G401 (cell line): ENCODE results near the gene OR51A4. TPM values are rescaled to one million over a fixed set of nuclear protein-coding genes. Genes with fewer than 3 reads are reported as not detected.
"Not testable (repeated sequence)": the region's sequence is repeated elsewhere in the genome, so short reads cannot be mapped to it uniquely, and the experiment has no call there.

Experiments used
- DNase-seq: peaks from one replicate; pipeline ENCODE4 v3.0.0-alpha.2; 2015; ENCODE audit warnings: low spot score
- in situ Hi-C: cut with HindIII; loops from 2 replicates; pipeline ENCODE4 v1.10.0; 2016; ENCODE audit warnings: low sequenced_read_pairs, mixed read lengths
- total RNA-seq: library from RNA; depleted of rRNA; stranded (reverse); fragments of >200 nt; shearing (Covaris generic); gene quantifications from 2 replicates; pipeline ENCODE4 v1.2.3, GENCODE V29; 2014; rRNA removed

OR51A4 gene
- total RNA-seq: not detected in 2 replicates

DNA sequence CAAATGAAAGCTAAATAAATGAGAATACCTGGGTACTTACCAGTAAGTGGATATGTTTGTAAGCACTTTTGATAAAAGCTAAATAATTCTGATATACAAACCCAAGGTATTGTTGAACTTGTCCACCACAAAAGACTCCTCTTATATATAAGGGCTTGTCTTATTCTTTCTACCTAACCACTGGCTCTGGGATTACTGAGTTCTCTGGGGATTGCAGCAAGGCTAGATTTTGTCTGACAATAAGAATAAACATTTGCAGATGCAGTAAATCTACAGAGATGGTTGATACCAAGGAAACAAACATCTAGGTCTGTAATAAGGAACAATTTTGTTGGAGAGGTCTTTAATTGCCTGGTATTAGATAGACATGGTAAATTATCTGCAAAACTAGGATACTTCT, at the start of gene OR51A4:
Gene OR51A4, minus strand, starts transcription at position 101 of the 400 bp plus-strand sequence. CDS start 505 bp downstream, outside the sequence.
- in situ Hi-C loops: no loop called here
- no peak for DNase-seq

- in situ Hi-C loops: no loop called here
- DNase-seq: no peak
Observed at GRCh38 chr11:4994551-4994950, 47.1 kb upstream of the OR51A4 start, which contains the start of gene OR51L1. Gene OR51L1, plus strand, starts transcription at chr11:4994851. Its CDS starts 4,132 bp downstream, at chr11:4998983.

- in situ Hi-C loops: no loop called here
Observed at GRCh38 chr11:4991060-4991459, 43.7 kb upstream of the OR51A4 start.

GRCh38 chr11:4983841-4984240, 36.4 kb upstream of the OR51A4 start:
- DNase-seq: no peak
- in situ Hi-C loops: no loop called here

More at GRCh38 chr11:4991060-4991459, 43.7 kb upstream of the OR51A4 start:
- DNase-seq: no peak

DNA sequence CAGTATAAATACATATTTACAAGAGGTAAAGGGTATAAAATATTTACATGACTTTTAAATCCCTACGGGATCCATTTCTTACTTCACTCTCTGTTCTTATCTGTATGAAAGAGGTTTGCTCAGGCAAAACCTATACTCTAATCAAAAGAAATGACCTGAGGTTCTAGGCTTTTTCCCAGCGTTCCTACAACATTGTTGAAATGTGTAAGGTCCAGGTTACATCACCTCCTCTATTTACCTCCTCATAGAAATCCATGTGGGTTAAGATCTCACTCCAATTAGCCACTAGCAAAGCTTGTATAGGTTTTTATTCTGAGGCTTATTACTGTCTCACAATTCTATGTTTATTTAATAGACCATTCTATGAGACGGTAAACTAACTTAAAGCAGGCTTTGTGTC, 35.3 kb upstream of the OR51A4 start:
- in situ Hi-C loops: no loop called here
- no peak for DNase-seq

DNA sequence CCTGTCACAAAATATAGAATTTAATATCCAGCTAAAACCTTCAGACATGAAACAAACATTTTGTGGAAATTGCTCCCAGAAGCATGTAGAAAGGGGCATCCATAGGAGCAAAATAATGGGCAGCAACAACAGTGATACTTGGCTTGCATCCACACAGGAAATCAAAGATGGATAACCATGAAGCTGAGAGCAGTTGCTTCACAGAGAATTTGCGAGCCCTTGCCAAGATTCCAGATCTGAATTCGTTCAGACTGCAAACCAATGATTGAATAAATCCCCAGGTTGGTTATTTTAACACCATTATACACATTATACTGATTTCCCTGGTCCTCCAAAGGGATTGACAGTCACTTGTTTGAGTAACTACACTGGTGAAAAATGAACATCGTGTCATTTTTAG, 31.6 kb upstream of the OR51A4 start:
- DNase-seq: peak; percentile 38
- in situ Hi-C loops: no loop called here

DNA sequence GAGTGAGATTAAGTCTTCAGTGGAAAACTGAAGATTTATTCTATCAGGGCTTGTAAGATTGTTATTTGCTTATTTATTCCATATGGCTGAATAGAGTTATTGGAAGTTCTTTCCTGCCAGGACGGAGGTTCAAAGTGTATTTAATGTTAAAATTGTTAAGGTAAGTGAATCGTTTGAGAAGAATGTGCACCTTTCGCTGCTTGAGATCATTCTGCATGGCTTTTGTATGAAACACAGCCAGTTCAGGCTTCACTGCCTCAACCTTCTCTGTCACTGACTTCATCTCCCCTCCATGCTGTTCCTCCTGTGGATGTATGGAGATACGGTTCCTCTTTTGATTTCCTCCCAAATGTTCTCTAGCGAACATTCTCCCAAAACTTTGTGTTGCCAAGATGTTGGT, 28.0 kb upstream of the OR51A4 start:
- no peak for DNase-seq
- in situ Hi-C loops: no loop called here

- in situ Hi-C loops: no loop called here
- no peak for DNase-seq
Observed at GRCh38 chr11:4962816-4963215, 15.4 kb upstream of the OR51A4 start.

DNA sequence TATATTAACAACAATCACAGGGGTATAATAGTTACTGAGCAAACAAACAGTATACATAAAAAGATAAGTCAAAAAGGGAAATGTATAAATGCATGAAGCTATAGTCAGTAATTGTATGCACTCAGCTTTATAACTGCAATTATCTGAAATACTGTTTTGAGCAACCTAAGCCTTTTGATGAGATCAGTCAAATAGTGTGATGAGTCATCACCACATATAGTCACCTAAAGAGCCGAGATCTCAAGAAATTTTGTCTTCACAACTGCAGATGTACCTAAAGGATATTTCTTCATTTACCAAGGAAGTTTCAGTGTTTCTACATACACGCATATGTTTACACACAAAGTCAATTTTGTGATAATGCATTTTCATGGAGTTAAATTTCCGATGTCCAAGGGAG, 13.5 kb upstream of the OR51A4 start:
- in situ Hi-C loops: no loop called here
- DNase-seq: no peak

- DNase-seq: no peak
- in situ Hi-C loops: no loop called here
Observed at GRCh38 chr11:4957396-4957795, 10.0 kb upstream of the OR51A4 start.

GRCh38 chr11:4955613-4956012, 8.2 kb upstream of the OR51A4 start, which contains the start of gene OR51A2:
Gene OR51A2, minus strand, starts transcription at chr11:4955713. Its CDS starts 0 bp downstream, at chr11:4955713.
- DNase-seq, in situ Hi-C loops: not testable (repeated sequence)

DNA sequence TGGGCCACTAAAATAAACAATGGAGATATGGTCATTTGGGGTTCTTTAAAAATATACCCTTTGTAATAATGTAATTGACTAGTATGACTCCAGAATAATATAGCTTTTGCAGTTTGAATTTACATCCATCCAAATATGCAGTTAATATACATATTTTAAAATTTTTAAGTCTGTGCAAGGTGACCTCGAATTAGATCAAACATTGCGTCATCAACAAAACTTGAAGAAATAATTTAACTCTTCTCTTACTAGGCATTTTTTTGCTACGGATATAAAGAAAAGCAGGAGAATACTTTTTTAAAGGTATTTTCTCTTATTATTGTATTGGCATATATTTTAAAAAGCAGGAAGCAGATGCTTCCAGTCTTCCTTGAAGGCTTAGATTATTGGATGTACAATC, 10.7 kb downstream of the OR51A4 start:
- in situ Hi-C loops: no loop called here
- DNase-seq: no peak

- DNase-seq: no peak
- in situ Hi-C loops: no loop called here
Observed at GRCh38 chr11:4932751-4933150, 14.7 kb downstream of the OR51A4 start.

DNA sequence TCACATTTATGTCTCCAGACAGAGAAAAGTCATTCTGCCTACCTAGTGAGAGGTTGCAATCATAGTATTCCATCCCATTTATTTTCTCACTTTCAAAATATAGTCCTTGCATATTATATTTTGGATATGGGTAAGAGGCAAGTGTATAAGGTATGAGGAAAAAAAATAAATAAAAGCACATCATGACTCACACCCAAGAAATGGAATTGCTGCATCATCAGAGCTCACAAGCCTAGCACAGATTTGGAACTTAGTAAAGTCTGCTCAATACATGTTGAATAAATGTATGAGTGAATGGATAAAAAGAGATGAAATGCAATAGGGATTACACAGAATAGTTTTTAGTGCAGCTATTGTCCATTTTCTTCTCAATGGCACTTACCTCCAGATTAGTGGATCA, 20.8 kb downstream of the OR51A4 start:
- no peak for DNase-seq
- in situ Hi-C loops: no loop called here

- DNase-seq: no peak
- in situ Hi-C loops: no loop called here
Observed at GRCh38 chr11:4924239-4924638, 23.2 kb downstream of the OR51A4 start, which contains the start of gene OR51G1. Gene OR51G1, minus strand, starts transcription at chr11:4924339. Its CDS starts 0 bp downstream, at chr11:4924339.

DNA sequence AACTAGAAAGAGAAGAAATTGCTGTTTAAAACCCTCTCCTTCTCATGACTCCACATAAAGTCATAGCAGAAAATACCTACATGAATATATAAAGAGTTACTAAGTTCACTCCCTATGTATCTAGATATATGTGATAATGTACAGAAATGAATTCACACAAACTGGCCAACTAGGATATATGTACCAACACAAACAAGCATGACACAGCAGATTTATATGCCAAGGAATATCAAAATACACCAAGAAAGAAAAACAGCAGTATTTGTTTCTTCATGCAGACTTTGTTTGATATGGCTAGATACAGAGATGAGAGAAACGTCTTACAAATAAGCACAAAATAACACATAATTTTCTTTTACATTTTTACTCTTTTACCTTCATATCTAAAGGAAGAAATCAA, 25.1 kb downstream of the OR51A4 start:
- in situ Hi-C loops: no loop called here

GRCh38 chr11:4921796-4922195, 25.6 kb downstream of the OR51A4 start:
- in situ Hi-C loops: no loop called here
- no peak for DNase-seq

More for the DNA sequence above, 25.1 kb downstream of the OR51A4 start:
- no peak for DNase-seq

DNA sequence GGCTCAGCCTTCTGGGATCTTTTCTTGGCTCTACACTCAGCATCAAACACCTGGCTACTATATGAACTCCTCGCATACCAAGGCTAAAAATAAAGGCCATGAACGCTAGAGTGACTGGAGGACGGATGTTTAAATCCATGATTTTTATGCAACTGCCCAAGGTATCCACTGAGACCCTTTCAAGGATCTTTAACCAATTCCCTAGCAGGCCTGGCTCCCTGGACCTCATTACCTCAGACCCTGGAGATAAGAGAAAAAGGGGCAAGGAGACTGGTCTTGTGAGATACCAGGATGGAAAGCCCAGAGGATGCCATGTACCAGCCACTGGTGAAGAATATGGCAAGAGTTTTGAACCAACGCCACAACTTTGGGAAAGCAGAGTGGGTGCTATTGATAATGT, 28.2 kb downstream of the OR51A4 start, which contains the start of gene OR51G2:
Gene OR51G2, minus strand, starts transcription at position 101 of the 400 bp plus-strand sequence. CDS start 3,687 bp downstream, outside the sequence.
- in situ Hi-C loops: no loop called here
- DNase-seq: no peak

DNA sequence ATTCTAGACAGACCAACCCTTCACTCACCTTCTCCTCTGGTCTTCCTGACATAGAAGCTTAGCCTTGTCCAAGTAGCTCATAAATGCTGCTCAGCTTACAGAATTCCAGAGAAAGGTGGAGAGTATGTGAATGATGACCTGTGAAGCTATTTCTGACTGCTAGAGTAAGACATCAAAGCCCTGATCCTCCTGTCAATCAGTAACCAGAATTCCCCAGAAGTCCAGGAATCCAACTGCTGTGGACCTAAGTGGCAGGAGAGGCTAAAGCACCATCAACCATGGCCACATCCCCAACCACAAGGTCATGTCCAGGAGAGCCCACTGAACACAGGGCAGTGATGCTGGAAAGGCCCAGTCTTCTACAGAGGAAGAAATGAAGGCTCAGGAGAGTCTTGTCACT, 30.8 kb downstream of the OR51A4 start:
- in situ Hi-C loops: no loop called here
- DNase-seq: no peak

GRCh38 chr11:4903484-4903883, 43.9 kb downstream of the OR51A4 start, which contains the start of gene OR51A7:
Gene OR51A7, plus strand, starts transcription at chr11:4903783. Its CDS starts 3,587 bp downstream, at chr11:4907370.
- no peak for DNase-seq
- in situ Hi-C loops: no loop called here
